GM21619 (cell line): ENCODE measurements around the gene CFAP53.

Experiments used
- ATAC-seq: cut with Tn5 transposase; IDR thresholded peaks from one replicate; pipeline ENCODE4 v1.9.1; 2021; ENCODE audit not compliant: unreplicated experiment

CFAP53 gene

DNA sequence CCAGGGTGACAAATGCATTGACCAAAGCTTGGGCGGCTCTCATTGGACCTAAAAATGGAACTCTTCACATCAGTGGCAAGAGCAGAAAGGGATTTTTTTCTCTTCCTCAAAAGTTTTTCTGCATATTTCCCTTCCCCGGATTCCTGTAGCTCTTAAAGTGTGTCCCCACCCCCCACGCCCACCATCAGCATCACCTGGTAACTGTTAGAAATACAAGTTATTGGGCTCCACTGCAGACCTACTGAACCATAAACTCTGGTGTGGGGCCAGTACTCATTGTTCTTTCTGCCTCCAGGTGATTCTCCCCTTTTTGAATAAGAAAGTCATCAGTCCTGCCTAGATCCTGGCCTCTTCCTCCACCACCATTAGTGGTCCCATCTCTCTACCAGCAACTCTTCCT lies 70.0 kb downstream of the CFAP53 start:
- no peak for ATAC-seq

DNA sequence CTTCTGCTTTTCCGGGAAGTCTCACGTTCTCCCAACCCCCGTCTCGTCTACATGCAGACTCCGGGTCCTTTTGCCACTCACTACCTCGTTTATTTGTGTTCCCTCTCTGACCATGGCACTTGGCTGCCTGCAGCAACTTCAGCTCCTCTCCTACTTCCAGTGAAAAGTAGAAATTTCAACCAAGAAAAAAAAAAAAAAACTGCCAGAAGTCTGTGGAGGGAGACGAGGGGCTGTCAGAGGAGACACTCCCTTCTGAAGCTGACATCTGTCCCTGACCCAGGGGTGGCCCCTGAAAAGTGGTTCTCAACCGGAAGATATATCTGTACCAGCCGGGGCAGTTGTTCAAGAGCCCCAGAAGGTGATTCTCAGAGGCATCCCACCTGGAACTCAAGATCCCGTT lies 70.6 kb downstream of the CFAP53 start:
- no peak for ATAC-seq

DNA sequence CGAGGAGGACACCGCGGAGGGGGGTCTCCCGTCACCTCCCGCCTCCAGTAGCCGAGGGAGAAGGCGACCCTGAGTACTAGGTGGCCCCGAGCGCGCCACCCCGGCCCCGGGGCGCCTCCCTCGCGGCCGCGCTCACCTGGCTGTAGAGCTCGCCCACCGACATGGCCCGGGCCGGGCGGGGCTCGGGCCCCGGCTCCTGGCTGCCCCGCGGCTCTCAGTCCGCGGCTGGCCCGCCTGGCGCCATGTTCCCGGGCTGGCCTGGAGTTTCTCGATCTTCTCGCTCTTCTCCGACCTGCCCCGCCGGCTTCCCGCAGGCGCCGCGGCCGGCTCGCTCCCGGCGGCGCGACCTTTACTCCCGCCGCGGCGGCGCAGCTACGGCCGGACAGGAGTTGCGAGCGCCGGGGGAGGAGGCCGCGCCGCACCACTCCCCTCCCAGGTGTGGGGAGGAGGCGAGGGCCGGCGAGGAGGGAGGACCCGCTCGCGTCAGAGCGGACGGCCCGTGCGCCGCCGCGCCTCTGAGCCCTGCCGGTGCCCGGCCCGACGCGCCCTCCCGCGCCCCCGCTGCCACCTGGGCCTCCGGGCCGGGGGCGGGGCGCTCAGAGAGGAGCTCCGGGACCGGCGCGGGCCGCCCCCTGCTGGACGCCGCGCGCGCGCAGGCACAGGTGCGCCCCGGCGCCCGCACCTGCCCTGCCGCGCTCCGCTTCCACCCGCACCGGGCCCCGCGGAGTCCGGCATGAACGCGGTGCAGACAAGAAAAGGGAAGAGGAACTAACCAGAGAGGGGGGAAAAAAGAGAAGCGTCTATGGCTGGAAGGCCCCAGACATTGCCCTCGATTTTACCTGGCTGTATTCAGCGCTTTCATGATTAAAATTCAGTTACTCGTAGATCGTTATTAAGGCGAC lies 71.4 kb downstream of the CFAP53 start, which contains the start of gene MYO5B:
TSS of gene MYO5B (minus strand) at position 517 of the 902 bp plus-strand sequence. CDS start at position 163, 354 bp downstream.
- no peak for ATAC-seq

DNA sequence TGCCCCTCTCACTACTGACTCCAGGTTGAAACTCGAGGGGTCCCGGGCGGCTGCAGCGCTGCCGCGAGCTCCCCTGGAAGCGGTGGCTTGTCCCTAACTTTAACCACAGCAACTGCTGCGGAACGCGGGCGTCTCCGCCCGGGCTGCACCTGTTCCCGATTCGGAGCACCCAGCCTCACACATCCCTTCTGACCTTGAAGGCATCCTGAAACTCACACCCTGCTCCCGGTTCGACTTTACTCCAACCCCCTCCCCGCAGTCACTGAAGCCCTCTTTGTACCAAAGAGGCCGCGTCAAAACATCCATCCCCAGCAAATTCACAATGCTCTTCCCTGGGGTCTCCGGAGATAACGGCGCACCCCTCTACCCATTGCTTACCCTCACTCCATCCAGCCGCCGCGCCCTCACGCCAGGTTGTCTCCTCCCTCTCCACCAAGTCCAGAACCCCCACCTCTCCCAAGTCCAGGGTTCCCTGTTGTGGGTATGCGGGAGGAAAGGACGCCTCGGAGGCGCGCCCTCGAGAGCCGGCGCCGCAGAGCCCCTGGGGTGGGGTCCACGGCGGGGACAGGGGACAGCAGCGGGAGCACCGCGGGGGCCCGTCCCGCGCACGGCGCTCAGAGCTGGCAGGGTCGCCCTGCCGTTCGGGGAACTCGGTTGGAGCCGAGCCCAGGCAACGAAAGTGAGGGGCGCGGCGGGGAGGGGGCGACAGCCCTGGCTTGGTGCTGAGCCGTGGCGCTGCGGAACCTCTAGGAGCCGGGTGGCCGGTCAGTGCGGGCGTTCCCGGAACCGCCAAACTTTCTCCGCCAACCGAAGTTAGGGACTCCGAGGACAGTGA lies 72.3 kb downstream of the CFAP53 start:
- ATAC-seq, result no peak

DNA sequence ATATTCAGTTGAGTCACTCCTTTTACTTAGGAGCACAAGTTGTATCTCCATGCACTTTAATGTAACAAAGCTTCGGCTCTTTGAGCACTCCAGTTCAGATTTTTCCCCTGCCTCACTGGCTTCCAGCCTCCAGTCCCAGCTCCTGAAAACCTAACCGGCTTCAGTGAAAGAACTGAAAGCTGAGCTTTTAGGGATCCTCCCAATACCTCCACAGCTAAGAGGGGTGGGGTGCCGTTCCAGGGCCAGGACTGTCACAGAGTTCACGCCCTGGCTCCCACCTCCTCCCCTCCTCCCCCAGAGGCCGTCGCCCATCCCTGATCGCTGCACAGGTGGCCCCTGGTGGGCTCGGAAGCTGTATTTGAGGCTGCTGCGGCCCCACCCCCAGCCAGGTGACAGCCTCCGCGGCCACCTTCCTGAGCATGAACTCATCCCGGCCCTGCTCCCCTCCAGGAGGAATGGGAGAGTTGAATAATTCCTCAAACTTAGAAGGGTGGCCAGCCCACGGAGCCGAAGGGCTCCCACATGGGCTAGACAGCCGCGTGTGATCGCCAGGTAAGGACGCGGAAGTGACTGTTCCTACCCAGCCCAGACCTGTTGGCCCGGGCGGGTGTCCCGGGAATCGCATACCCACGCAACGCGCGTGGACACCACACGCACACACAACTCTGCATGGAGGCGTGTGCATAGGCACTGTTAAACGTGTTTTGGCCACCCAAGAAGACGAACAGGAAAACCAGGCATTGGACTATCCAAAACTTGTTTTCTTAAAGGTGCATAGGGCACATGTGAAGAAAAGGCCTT lies 73.1 kb downstream of the CFAP53 start:
- no peak for ATAC-seq

DNA sequence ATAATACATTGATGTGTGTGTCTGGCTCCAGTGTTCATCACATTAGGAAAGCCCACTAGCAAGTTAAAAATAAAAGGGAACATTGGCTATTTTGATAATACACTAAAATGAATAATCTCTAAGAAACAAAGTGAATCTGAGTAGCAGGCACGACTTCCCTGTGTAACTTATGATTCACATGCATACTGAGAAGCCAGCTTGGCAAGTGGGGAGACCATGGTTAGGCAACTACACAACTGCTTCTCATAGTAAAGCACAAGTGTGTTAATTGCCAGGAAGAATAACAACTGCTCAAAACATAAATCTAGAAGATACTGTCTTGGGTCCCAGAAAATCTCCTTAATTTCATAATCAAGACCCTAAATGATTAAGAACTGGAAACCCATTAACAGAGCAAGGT lies 75.4 kb downstream of the CFAP53 start:
- ATAC-seq, result no peak

DNA sequence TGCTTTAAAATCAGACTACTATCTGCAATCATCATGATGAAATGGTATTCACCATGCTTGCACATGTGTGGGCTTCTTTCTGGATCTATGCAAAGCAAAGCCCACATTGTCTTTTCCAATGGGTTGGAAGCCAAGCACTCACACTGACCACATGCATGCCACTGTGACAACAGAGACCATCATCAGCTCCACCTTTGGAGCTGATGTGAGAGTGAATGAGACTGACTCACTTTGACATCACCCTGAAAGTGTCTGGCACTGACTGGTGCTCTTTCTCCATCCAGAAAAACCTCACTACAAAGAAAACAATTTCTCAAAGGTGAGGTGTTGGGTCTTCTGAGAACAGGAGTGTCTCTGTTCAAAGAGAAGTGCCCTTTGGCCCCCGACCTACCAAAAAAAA lies 76.1 kb downstream of the CFAP53 start:
- no peak for ATAC-seq

DNA sequence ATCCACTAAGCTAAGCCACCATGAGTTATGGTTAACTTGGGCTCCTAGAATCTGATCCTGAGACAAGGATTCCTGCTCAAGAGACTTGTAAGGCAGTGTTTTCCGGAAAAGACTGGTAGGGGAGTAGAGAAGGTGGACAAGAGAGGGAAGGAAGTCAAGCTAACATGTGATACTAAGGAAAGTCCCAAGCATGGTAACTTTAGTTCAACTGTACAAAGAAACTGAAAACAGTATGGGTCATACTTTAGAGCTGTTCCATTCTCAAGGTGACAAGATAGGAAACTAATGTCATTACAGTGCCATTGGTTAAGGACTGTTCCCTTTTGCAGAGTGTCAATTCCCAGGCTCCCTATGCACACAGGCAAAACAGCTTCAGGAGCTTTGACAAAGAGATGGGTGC lies 77.1 kb downstream of the CFAP53 start:
- ATAC-seq, result peak; percentile 84

DNA sequence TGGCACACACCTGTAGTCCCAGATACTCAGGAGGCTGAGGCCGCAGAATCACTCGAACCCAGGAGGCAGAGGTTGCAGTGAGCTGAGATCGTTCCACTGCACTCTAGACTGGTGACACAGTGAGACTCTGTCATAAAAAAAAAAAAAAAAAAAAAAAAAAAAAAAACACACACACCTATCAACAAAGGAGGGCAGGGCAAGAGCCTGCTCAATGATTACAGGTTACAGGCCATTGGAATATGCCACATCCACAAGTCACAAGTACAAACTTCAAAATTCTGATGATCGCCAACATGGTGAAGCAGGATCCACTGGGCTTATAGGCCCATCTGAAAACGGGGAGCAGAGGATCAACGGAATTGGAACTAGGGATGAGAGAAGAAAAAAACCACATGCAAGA lies 77.6 kb downstream of the CFAP53 start:
- no peak for ATAC-seq

DNA sequence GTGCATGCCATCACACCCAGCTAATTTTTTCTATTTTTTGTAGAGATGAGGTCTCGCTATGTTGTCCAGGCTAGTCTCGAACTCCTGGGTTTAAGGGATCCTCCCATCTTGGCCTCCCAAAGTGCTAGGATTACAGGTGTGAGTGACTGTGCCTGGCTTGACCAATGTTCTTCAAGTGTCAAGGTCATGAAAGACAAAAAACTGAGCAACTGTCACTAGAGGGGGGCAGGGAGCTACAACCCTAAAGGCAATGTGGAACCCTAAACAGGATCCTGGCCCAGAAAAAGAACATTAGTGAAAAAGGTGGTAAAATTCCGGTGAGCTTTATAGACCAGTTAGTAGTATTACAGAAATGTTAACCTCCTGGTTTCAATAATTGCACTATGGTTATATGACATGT lies 78.6 kb downstream of the CFAP53 start:
- ATAC-seq, result no peak

DNA sequence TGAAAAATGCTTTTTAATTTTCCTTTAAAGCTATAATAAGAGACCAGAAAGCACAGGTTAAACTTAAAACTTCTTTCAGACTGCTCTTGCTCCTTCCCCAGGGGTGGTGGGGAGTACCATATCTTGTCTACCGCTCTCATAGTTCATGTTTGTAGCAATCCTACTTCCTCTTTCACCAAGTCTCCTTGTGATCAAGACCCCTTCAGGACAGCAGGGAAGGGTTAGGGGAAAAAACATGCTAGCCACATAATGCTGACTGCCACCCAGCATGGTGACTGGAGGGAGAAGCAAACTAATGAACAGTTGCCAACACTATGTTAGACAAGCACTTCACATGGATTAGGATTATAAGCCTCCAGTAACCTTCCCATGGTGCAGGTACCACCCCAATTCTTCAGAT lies 79.9 kb downstream of the CFAP53 start:
- ATAC-seq, result no peak

DNA sequence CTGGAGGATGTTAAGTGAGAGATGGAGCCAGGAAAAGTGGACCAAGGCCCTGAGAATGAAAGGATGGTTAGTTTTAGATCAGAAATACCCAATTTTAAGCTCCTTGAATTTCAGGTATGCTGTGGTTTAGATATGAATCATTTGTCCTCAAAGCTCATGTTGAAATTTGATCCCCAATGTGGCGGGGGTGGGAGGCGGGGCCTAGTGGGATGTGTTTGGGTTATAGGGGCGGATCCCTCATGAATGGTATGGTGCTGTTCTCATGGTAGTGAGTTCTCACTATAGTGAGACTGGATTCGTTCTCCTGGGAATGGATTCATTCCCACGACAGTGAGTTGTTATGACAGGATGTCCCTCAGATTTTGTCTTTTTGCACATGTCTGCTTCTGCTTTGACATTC lies 82.7 kb downstream of the CFAP53 start:
- no peak for ATAC-seq

DNA sequence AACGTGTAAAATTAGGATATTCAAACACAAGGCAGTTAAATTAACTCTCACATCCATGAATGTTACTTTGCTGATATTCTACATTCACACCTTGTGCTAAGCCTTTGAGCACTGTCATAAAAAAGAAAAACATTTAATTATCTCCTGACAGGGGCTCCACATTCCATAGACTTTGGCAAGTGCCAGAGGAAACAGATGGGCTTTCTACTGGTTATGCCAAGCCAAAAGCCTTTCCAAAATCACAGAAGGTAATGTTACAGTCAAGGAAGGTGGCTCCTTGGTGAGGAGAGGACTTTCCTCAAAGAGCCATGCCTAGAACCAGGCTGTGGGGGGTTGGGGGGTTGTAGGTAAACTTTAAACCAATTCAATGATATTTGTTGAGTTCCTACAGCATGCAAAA lies 83.8 kb downstream of the CFAP53 start:
- ATAC-seq, result no peak

DNA sequence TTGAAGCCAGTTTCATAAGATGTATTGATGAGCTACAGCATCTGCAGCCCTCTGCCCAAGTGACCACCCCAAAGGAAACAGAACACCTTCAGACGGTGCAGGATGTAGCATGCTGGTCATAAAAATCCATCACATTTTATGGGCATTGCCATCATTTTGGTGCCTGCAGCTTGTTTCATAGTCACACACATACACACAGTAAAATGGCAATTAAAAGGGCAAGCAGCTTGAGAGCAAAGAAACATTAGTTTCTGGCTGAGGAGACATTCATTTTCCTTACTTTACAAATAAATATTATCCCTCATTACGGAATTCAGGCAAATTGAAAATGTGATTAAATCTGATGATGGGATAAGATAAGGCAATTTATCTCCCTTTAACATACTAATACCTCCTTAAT lies 84.7 kb downstream of the CFAP53 start:
- no peak for ATAC-seq

DNA sequence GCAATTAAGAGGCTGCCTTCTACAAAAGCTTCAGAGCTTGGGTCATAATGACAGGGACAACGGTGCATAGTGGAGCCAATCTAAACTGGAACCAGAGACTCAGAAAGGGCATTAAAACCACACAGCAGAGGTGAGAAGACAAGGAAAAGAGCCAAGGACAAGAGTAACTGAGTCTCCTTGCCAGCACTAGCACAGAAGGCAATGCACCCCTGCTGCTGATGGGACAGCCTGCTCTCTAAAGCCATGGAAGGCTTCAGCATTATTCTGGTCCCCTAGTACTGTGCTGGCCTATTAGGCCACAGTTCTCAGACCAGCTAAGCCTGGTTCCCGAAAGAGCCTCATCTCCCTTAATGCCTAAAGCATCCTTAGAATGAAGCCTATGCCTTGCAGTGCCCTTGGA lies 86.8 kb downstream of the CFAP53 start:
- no peak for ATAC-seq

DNA sequence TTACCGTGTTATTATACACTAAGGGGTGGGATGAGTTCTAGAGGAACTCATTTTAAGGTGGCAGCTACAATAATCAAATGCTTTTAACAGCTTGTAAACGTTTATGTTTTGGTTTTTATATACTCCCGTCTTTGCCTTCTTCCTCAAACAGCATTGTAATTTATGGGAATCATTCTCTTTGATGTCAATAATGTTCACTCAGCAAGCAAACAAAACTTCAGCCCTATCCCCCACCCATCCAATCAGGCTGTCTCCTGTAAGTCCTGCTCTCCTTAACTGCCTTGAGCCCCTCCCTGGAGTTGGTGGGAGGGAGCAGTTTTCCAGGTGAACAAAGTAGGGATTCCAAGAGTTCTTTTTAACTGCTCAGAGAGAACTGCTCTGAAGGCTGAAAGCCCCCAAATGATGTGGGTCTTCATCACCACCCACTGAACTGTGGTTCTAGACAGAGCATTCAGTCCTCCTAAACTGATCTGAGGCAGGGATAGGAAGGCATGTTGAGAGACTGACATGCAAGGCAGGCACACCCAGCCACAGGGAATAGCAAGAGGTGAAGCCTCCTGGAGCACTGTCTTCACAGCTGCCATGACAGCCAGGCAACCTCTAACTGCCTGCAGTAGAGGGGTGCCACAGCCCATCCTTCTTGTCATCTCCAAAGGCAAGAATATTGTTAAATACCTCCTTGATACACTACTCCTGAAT lies 88.9 kb downstream of the CFAP53 start:
- ATAC-seq, result no peak
